ENCODE results near the gene ZNF79. TPM values are rescaled to one million over a fixed set of nuclear protein-coding genes. Genes with fewer than 3 reads are reported as not detected.

The ZNF79 gene
- total and polyA plus RNA-seq, 9 of the 15 experiments (the other 6 are each of a cell fraction or from before 2014, with no cell fraction given): 0.62 to 7.0 (median 4.1) TPM

DNA sequence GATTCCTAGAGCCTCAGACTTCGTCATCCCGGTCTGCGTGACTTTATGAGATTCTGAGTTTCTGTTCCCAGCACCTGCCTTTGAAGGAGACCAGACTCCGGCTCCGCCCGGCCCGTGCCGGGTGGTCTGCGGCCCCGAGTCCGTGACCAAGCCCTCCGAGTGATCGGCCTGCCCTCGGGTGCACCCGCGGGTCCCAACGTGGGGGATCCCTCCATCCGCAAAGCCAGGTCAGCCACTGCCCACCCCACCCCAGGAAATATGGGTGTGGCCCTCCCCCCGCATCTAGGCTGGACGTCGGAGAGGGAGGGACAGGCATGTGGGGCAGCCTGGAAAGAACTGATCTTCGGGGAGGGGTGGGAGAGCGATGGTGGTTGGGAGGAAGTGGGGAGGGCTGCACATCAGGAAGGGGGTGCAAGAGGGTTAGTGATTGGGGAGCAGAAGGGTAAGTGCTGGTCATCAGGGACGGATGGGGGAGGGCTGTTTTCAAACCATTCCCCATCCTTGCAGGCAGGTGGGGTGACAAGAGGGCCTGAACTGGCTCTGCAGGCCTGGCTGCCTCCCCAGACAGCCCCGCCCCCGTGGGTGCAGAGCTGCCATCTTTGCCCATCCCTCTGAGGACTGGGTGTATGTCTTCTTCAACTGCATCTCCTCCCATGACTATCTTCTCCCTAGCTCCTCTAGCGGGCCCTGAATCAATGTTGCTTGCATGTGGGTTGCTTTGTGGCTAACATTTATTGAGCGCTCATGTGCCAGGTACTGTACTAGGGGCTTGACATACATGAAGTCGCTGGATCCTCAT, 27.9 kb downstream of the ZNF79 start (continued):
- TF ChIP-seq NFRKB (IDR thresholded peaks at IDR 0.05; ENCODE audit: low read depth): no peak
- peak; percentile 56 for TF ChIP-seq BHLHE40 (IDR thresholded peaks at IDR 0.05; ENCODE audit: low read length)
- peak; percentile 54; the same call in 1 of the 2 replicates for TF ChIP-seq KLF6 (CRISPR knock-in tag; IDR thresholded peaks at IDR 0.05; ENCODE audit: borderline replicate concordance)
- TF ChIP-seq, protein P1, sequence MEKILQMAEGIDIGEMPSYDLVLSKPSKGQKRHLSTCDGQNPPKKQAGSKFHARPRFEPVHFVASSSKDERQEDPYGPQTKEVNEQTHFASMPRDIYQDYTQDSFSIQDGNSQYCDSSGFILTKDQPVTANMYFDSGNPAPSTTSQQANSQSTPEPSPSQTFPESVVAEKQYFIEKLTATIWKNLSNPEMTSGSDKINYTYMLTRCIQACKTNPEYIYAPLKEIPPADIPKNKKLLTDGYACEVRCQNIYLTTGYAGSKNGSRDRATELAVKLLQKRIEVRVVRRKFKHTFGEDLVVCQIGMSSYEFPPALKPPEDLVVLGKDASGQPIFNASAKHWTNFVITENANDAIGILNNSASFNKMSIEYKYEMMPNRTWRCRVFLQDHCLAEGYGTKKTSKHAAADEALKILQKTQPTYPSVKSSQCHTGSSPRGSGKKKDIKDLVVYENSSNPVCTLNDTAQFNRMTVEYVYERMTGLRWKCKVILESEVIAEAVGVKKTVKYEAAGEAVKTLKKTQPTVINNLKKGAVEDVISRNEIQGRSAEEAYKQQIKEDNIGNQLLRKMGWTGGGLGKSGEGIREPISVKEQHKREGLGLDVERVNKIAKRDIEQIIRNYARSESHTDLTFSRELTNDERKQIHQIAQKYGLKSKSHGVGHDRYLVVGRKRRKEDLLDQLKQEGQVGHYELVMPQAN (IDR thresholded peaks at IDR 0.05; ENCODE audit: borderline replicate concordance): peak; percentile 52; the same call in 1 of the 2 replicates
- TF ChIP-seq, protein P2, sequence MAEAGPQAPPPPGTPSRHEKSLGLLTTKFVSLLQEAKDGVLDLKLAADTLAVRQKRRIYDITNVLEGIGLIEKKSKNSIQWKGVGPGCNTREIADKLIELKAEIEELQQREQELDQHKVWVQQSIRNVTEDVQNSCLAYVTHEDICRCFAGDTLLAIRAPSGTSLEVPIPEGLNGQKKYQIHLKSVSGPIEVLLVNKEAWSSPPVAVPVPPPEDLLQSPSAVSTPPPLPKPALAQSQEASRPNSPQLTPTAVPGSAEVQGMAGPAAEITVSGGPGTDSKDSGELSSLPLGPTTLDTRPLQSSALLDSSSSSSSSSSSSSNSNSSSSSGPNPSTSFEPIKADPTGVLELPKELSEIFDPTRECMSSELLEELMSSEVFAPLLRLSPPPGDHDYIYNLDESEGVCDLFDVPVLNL (CRISPR knock-in tag; IDR thresholded peaks at IDR 0.05; ENCODE audit: low read depth): 0 out of 2 replicates have a peak, but pooled peaks have one; percentile 39
- TF ChIP-seq SPI1 (IDR thresholded peaks at IDR 0.05; ENCODE audit: borderline replicate concordance, low read depth, low read length): peak; percentile 58; the same call in 1 of the 2 replicates
- TF ChIP-seq LEF1 (IDR thresholded peaks at IDR 0.05): 0 out of 2 replicates have a peak, but pooled peaks have one; percentile 14
- TF ChIP-seq NFIC (IDR thresholded peaks at IDR 0.05): 0 out of 2 replicates have a peak, but pooled peaks have one; percentile 11
- TF ChIP-seq LARP7 (IDR thresholded peaks at IDR 0.05): 0 out of 2 replicates have a peak, but pooled peaks have one; percentile 68
- TF ChIP-seq TOE1 (IDR thresholded peaks at IDR 0.05; ENCODE audit: borderline replicate concordance): 0 out of 2 replicates have a peak, but pooled peaks have one; percentile 20
- no peak for TF ChIP-seq TOE1 (CRISPR knock-in tag; IDR thresholded peaks at IDR 0.05; ENCODE audit: borderline replicate concordance, low read depth)
